NCI-H128 (cell line): ENCODE data around the gene CALR3.

Experiments
- DNase-seq: peaks from one replicate; lab custom pipeline; 2025; ENCODE audit not compliant: unreplicated experiment; lab: John Stamatoyannopoulos, UW

CALR3 gene

DNA sequence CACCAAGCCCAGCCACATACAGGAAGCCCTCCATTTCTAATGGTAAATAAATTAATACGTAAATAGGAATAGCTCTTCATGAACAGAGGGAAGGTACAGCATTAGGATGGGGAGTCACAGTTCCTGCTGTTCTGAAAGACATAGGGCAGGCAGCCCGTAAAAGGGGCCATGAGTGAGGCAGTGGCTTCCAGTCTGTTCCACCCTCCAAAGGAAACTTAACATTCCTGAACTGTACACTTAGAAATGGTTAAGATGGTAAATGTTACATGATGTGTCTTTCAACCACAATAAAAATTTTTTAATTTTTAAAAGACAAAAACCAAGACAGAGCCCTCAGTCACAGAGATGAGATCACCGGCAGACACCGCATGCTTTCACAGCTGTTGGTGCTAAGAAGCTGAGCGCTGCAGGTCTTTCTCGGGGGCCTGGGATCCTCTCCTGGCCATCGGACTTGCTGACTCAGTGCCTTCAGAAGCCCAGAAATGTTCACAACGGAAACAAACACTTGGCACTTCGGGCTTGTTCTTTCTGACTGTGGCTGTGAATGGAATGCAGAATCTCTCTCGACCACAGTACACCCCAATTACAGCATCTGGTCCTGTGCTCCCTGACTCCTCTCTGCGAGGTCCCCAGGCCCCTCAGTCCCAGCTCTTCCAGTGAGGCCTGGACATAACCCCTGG is 60.6 kb downstream of the CALR3 start:
- no peak for DNase-seq

DNA sequence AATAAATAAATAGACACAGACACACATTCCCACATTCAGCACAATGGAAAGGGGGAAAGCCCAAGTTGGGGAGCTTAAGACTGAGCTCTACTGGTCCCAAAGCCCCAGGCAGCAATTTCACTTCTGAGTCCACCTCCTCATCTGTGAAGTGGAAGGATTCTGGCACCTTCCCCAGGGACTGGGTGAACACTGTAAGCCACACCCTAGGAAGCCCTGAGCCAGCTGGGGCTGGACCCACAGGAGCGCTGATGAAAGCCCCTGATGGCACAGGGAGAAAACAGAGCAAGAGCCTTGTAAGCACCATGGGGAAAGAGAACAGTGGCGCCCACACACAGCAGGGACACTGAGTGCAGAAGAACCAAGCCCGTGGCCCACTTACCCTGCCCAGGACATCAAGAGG is 62.0 kb downstream of the CALR3 start:
- DNase-seq, result no peak

- DNase-seq, result no peak
These were observed 66.2 kb downstream of the CALR3 start for GRCh38 chr19:16429759-16430091.

GRCh38 chr19:16429066-16429758 is 66.8 kb downstream of the CALR3 start:
- DNase-seq, result no peak
